Body of pancreas (tissue), 4 donors: ENCODE measurements around the gene SFPQ. TPM values are rescaled to one million over a fixed set of nuclear protein-coding genes. Genes with fewer than 3 reads are reported as not detected.

Experiments used
- ATAC-seq: fragments of 150-250 bp; one replicate; pipeline ENCODE4 v1.9.1; 2016
- DNase-seq, 4 donors: peaks; one replicate each; pipeline ENCODE4 v3.0.0-alpha.2; 2019
- H3K27ac ChIP-seq, 4 donors: fragments of 200-600 bp; sonication (generic); 1 replicate in 3 of 4; 2 replicates in 1 of 4; pipeline versions ENCODE4 v1.5.1 to v1.6.1; 2016 to 2019; ENCODE audit warnings: mild to moderate bottlenecking in 1 of 4, mixed read lengths in 1 of 4, moderate library complexity in 1 of 4
- H3K27me3 ChIP-seq, 2 donors: fragments of 200-600 bp; sonication (generic); one replicate each; pipeline ENCODE4 v1.6.0; 2016; ENCODE audit warnings: mild to moderate bottlenecking in 1 of 2
- H3K36me3 ChIP-seq, 2 donors: fragments of 200-600 bp; sonication (generic); replicated peaks in 1 of 2; 2 replicates each; pipeline ENCODE4 v1.5.1; 2016; ENCODE audit warnings: low read depth in 2 of 2; ENCODE audit not compliant: insufficient read depth in 1 of 2
- H3K4me1 ChIP-seq: fragments of 200-600 bp; sonication (generic); one replicate; pipeline ENCODE4 v1.6.0; 2016
- H3K4me3 ChIP-seq, 2 donors: fragments of 200-600 bp; sonication (generic); 1 replicate in 1 of 2; 2 replicates in 1 of 2; pipeline ENCODE4 v1.5.1; 2016 to 2019
- H3K9me3 ChIP-seq, 3 donors: fragments of 200-600 bp; sonication (generic); 1 replicate in 2 of 3; 2 replicates in 1 of 3; pipeline ENCODE4 v1.5.1; 2016
- POLR2A ChIP-seq, 3 donors: fragments of 450-650 bp; IDR thresholded peaks; one replicate each; pipeline ENCODE4 v1.6.1; 2016; ENCODE audit warnings: antibody characterized with exemption in 3 of 3, mild to moderate bottlenecking in 2 of 3
- WGBS, 2 donors: methylation state at CpG; one replicate each; pipeline ENCODE4 v1.1.5; 2017; 5-methylcytosine and 5-hydroxymethylcytosine counted together
- intact Hi-C: fragments of 100-400 bp; cut with DNase I; formaldehyde crosslinking; loops from one replicate; pipeline ENCODE4 v1.15.1; 2023
- total RNA-seq, 2 donors: library from RNA; depleted of rRNA; stranded (reverse); fragments of >200 nt; gene quantifications; one replicate each; pipeline ENCODE4 v1.1.0, GENCODE V29; 2016
- TF ChIP-seq, protein P1 (sequence below), 7 experiments: fragments of 450-650 bp in 4 of 7; fragments of 200-600 bp in 3 of 7; sonication (generic) in 3 of 7; IDR thresholded peaks; one replicate each; pipeline ENCODE4 v1.5.1; 2016 to 2019; ENCODE audit warnings: antibody characterized with exemption in 7 of 7

Gene SFPQ
- total RNA-seq, 2 donors from 2014 or later: 163 to 170 TPM

DNA sequence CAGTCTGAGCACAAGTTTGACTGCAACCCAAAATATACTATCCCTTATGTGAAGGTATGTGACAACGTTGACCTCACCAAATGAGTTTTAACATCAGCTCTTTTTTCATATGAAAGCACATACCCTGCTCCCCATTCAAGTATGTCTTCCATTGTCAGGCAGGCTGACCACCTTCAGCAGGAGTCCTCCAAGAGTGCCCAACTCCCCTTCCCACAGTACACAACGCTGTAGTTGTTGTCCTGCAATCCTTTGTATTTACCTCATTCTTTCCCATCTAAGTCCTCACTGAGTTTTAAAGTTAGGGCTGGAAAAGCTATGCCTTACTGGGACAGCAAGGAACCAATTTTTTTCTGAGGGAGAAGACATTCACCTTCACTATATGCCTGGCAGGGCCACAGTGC is 14.7 kb downstream of the SFPQ start:
- Histone ChIP-seq H3K27ac (peak overlapping the region in 1 of 4 donors; percentile 10), H3K36me3 (peaks cover 23 to 36% of the 10 kb centered on the region in 2 donors), H3K9me3 (no peaks in the 10 kb centered on the region), H3K4me1 (peaks cover 33% of the 10 kb centered on the region), H3K4me3 (no peak overlapping the region), H3K27me3 (no peaks in the 10 kb centered on the region)
- intact Hi-C loops: no loop called here
- DNase-seq (no peak), ATAC-seq (no peak)
- 65 to 67% methylated on average over 2 of the region's 2 CpGs for WGBS, 2 donors
- TF ChIP-seq POLR2A (IDR thresholded peaks at IDR 0.05): no peak
- TF ChIP-seq, protein P1, sequence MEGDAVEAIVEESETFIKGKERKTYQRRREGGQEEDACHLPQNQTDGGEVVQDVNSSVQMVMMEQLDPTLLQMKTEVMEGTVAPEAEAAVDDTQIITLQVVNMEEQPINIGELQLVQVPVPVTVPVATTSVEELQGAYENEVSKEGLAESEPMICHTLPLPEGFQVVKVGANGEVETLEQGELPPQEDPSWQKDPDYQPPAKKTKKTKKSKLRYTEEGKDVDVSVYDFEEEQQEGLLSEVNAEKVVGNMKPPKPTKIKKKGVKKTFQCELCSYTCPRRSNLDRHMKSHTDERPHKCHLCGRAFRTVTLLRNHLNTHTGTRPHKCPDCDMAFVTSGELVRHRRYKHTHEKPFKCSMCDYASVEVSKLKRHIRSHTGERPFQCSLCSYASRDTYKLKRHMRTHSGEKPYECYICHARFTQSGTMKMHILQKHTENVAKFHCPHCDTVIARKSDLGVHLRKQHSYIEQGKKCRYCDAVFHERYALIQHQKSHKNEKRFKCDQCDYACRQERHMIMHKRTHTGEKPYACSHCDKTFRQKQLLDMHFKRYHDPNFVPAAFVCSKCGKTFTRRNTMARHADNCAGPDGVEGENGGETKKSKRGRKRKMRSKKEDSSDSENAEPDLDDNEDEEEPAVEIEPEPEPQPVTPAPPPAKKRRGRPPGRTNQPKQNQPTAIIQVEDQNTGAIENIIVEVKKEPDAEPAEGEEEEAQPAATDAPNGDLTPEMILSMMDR (IDR thresholded peaks at IDR 0.05): no peak

DNA sequence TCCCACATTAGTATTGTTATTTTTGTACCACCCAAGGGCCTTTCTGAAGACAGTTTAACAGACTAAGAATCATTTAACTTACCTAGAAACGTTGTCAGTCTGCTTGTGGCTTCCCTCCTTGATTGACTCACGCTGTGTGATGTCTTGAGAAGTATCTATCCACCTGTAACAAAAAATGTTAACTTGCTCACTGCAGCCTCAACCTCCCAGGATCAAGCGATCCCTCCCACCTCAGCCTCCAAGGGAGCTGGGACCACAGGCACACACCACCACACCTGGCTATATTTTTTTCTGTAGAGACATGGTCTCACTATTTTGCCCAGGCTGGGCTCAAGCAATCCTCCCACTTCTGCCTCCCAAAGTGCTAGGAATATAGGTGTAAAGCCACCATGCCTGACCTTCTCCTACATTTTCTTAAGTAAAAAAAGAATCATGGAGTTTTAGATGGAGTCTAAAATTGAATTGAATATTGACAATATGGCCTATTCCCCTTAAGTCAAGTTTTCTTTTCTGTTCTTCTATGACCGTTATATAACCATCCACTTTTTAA is 15.6 kb downstream of the SFPQ start:
- peaks cover 23% of the 10 kb centered on the region for H3K4me1 ChIP-seq
- no peak for DNase-seq
- H3K4me3 ChIP-seq: no peak overlapping the region
- intact Hi-C loops: no loop called here
- 89 to 97% methylated on average over 4 of the region's 4 CpGs for WGBS, 2 donors
- no peaks in the 10 kb centered on the region for H3K27me3 ChIP-seq
- H3K36me3 ChIP-seq: peaks cover 21 to 35% of the 10 kb centered on the region in 2 donors
- H3K27ac ChIP-seq: no peak overlapping the region
- no peaks in the 10 kb centered on the region for H3K9me3 ChIP-seq
- TF ChIP-seq POLR2A (IDR thresholded peaks at IDR 0.05): no peak
- TF ChIP-seq, protein P1 (IDR thresholded peaks at IDR 0.05): no peak
- ATAC-seq: no peak

- ATAC-seq: no peak
- 90 to 92% methylated on average over 1 of the region's 1 CpG for WGBS, 2 donors
- Histone ChIP-seq H3K27ac (no peak overlapping the region), H3K4me3 (no peak overlapping the region), H3K4me1 (peaks cover 19% of the 10 kb centered on the region), H3K36me3 (peaks cover 19 to 27% of the 10 kb centered on the region in 2 donors), H3K9me3 (no peaks in the 10 kb centered on the region), H3K27me3 (no peaks in the 10 kb centered on the region)
- TF ChIP-seq, protein P1 (IDR thresholded peaks at IDR 0.05): no peak
- TF ChIP-seq POLR2A (IDR thresholded peaks at IDR 0.05): no peak
- intact Hi-C loops: no loop called here
- no peak for DNase-seq
Measured at GRCh38 chr1:35175602-35176001, 17.3 kb downstream of the SFPQ start.

GRCh38 chr1:35175098-35175576 is 17.8 kb downstream of the SFPQ start:
- H3K27ac ChIP-seq: no peak overlapping the region
- no peaks in the 10 kb centered on the region for H3K9me3 ChIP-seq
- H3K4me1 ChIP-seq: peaks cover 18% of the 10 kb centered on the region
- no peak for ATAC-seq
- intact Hi-C loops: no loop called here
- H3K27me3 ChIP-seq: no peaks in the 10 kb centered on the region
- DNase-seq: no peak
- no peak overlapping the region for H3K4me3 ChIP-seq
- peaks cover 19 to 26% of the 10 kb centered on the region in 2 donors for H3K36me3 ChIP-seq
- TF ChIP-seq, protein P1 (IDR thresholded peaks at IDR 0.05): no peak
- TF ChIP-seq POLR2A (IDR thresholded peaks at IDR 0.05): no peak
- 76 to 86% methylated on average over 9 of the region's 9 CpGs for WGBS, 2 donors
